SHP77 treated with DMSO at 0.1 percent for 48 hours (cell line): Measurements from ENCODE around the gene CCL13.
"Not testable (repeated sequence)": the region's sequence is repeated elsewhere in the genome, so short reads cannot be mapped to it uniquely, and the experiment has no call there.

Source experiments
- DNase-seq: peaks from one replicate; lab custom pipeline; 2025; lab: John Stamatoyannopoulos, UW

Gene CCL13

GRCh38 chr17:34356194-34356593 is at the start of gene CCL13:
Gene CCL13, plus strand, starts transcription at chr17:34356480. Its CDS starts 47 bp downstream, at chr17:34356527.
- no peak for DNase-seq

GRCh38 chr17:34307110-34307509 is 49.2 kb upstream of the CCL13 start:
- no peak for DNase-seq

GRCh38 chr17:34308371-34308770 is 47.9 kb upstream of the CCL13 start:
- DNase-seq, result no peak

- DNase-seq, result no peak
Measured at GRCh38 chr17:34311291-34311690, 45.0 kb upstream of the CCL13 start.

- no peak for DNase-seq
Measured at GRCh38 chr17:34312080-34312479, 44.2 kb upstream of the CCL13 start.

GRCh38 chr17:34313164-34313563 is 43.1 kb upstream of the CCL13 start:
- DNase-seq, result no peak

GRCh38 chr17:34314279-34314678 is 42.0 kb upstream of the CCL13 start:
- no peak for DNase-seq

- no peak for DNase-seq
Measured at GRCh38 chr17:34318474-34318873, 37.8 kb upstream of the CCL13 start.

GRCh38 chr17:34319039-34319483 is 37.2 kb upstream of the CCL13 start, which contains the start of gene CCL8:
Gene CCL8, plus strand, starts transcription at chr17:34319435. Its CDS starts 67 bp downstream, at chr17:34319502.
- no peak for DNase-seq

GRCh38 chr17:34321964-34322363 is 34.3 kb upstream of the CCL13 start:
- DNase-seq, result no peak

- DNase-seq, result not testable (repeated sequence)
Measured at GRCh38 chr17:34327580-34327979, 28.7 kb upstream of the CCL13 start.

- DNase-seq, result no peak
Measured at GRCh38 chr17:34337701-34338100, 18.6 kb upstream of the CCL13 start.

- DNase-seq, result no peak
Measured at GRCh38 chr17:34339138-34339770, 17.0 kb upstream of the CCL13 start.

GRCh38 chr17:34341916-34342315 is 14.4 kb upstream of the CCL13 start:
- DNase-seq, result no peak

- DNase-seq, result no peak
Measured at GRCh38 chr17:34347063-34347462, 9.2 kb upstream of the CCL13 start.

- no peak for DNase-seq
Measured at GRCh38 chr17:34349751-34350150, 6.5 kb upstream of the CCL13 start.

- no peak for DNase-seq
Measured at GRCh38 chr17:34351096-34351495, 5.2 kb upstream of the CCL13 start.

GRCh38 chr17:34352191-34352590 is 4.1 kb upstream of the CCL13 start:
- no peak for DNase-seq

GRCh38 chr17:34354637-34355036 is 1.6 kb upstream of the CCL13 start:
- DNase-seq, result no peak

GRCh38 chr17:34357398-34357797 is 1.1 kb downstream of the CCL13 start:
- DNase-seq, result no peak

GRCh38 chr17:34358631-34359030 is 2.4 kb downstream of the CCL13 start:
- no peak for DNase-seq

GRCh38 chr17:34360601-34361270 is 4.5 kb downstream of the CCL13 start:
- DNase-seq, result no peak

GRCh38 chr17:34361478-34362061 is 5.3 kb downstream of the CCL13 start:
- peak; percentile 78 for DNase-seq
